ENCODE data around the gene PCDHB7. TPM values are rescaled to one million over a fixed set of nuclear protein-coding genes. Genes with fewer than 3 reads are reported as not detected.
"Not testable (repeated sequence)": the region's sequence is repeated elsewhere in the genome, so short reads cannot be mapped to it uniquely, and the experiment has no call there.

Gene PCDHB7
- total RNA-seq = 1.6 and 2.4 TPM in 2 replicates

- no peak for DNase-seq (ENCODE audit: extremely low read depth, low read depth, low spot score)
These were observed at the start of gene PCDHB7 for GRCh38 chr5:141172381-141173204. TSS of gene PCDHB7 (plus strand) at chr5:141172644. CDS start at chr5:141172836, 192 bp downstream.

GRCh38 chr5:141123396-141124135 is 48.9 kb upstream of the PCDHB7 start:
- not testable (repeated sequence) for DNase-seq (ENCODE audit: extremely low read depth, low read depth, low spot score)

- DNase-seq (ENCODE audit: extremely low read depth, low read depth, low spot score) = no peak
These were observed 45.1 kb upstream of the PCDHB7 start for GRCh38 chr5:141127305-141127704.

GRCh38 chr5:141135030-141135717 is 37.3 kb upstream of the PCDHB7 start, which contains the start of gene PCDHB5:
TSS of gene PCDHB5 (plus strand) at chr5:141135206. CDS start at chr5:141135435, 229 bp downstream.
- DNase-seq (ENCODE audit: extremely low read depth, low read depth, low spot score) = no peak

DNA sequence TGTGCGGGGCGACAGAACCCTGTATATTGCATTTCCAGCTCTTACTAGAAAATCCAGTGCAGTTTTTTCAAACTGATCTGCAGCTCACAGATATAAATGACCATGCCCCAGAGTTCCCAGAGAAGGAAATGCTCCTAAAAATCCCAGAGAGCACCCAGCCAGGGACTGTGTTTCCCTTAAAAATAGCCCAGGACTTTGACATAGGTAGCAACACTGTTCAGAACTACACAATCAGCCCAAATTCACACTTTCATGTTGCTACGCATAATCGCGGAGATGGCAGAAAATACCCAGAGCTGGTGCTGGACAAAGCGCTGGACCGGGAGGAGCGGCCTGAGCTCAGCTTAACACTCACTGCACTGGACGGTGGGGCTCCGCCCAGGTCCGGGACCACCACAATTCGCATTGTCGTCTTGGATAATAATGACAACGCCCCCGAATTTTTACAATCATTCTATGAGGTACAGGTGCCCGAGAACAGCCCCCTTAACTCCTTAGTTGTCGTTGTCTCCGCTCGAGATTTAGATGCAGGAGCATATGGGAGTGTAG is 36.7 kb upstream of the PCDHB7 start:
- no peak for DNase-seq (ENCODE audit: extremely low read depth, low read depth, low spot score)

DNA sequence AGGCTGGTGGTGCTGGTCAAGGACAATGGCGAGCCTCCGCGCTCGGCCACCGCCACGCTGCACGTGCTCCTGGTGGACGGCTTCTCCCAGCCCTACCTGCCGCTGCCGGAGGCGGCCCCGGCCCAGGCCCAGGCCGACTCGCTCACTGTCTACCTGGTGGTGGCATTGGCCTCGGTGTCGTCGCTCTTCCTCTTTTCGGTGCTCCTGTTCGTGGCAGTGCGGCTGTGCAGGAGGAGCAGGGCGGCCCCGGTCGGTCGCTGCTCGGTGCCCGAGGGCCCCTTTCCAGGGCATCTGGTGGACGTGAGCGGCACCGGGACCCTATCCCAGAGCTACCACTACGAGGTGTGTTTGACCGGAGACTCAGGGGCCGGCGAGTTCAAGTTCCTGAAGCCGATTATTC is 35.1 kb upstream of the PCDHB7 start:
- not testable (repeated sequence) for DNase-seq (ENCODE audit: extremely low read depth, low read depth, low spot score)

DNA sequence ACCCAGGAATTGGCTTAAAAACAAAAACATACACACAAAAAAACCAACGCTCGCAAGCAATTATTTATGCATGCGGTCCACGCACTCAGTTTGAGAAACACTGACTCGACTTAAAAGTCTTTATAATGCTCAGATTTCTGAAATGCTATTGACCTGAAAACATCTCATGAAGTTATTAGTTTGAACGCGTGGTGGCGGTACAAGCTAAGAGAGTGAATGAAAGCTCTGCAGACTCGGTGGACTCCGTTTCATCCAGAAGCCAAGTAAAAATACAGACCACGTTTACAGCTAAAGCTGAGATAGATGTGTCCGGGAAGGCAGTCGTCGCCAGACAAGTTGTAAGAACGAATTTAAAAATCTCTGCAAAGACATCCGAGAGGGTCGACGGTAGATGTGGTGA is 22.6 kb upstream of the PCDHB7 start, which contains the start of gene PCDHB6:
Gene PCDHB6, plus strand, starts transcription at position 246 of the 400 bp plus-strand sequence. CDS start 201 bp downstream, outside the sequence.
- no peak for DNase-seq (ENCODE audit: extremely low read depth, low read depth, low spot score)

GRCh38 chr5:141150224-141150992 is 22.0 kb upstream of the PCDHB7 start:
- no peak for DNase-seq (ENCODE audit: extremely low read depth, low read depth, low spot score)

DNA sequence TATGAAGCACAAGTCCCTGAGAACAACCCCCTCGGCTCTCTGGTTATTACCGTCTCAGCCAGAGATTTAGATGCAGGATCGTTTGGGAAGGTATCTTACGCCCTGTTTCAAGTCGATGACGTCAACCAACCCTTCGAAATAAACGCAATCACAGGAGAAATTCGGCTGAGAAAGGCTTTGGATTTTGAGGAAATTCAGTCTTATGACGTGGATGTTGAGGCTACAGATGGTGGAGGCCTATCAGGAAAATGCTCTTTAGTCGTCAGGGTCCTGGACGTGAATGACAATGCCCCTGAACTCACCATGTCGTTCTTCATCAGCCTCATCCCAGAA is 21.5 kb upstream of the PCDHB7 start:
- no peak for DNase-seq (ENCODE audit: extremely low read depth, low read depth, low spot score)

GRCh38 chr5:141151632-141152031 is 20.8 kb upstream of the PCDHB7 start:
- not testable (repeated sequence) for DNase-seq (ENCODE audit: extremely low read depth, low read depth, low spot score)

DNA sequence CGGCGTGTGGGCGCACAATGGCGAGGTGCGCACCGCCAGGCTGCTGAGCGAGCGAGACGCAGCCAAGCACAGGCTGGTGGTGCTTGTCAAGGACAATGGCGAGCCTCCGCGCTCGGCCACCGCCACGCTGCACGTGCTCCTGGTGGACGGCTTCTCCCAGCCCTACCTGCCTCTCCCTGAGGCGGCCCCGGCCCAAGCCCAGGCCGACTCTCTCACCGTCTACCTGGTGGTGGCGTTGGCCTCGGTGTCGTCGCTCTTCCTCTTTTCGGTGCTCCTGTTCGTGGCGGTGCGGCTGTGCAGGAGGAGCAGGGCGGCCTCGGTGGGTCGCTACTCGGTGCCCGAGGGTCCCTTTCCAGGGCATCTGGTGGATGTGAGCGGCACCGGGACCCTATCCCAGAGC is 20.3 kb upstream of the PCDHB7 start:
- not testable (repeated sequence) for DNase-seq (ENCODE audit: extremely low read depth, low read depth, low spot score)

GRCh38 chr5:141155540-141156374 is 16.7 kb upstream of the PCDHB7 start:
- DNase-seq (ENCODE audit: extremely low read depth, low read depth, low spot score) = no peak

DNA sequence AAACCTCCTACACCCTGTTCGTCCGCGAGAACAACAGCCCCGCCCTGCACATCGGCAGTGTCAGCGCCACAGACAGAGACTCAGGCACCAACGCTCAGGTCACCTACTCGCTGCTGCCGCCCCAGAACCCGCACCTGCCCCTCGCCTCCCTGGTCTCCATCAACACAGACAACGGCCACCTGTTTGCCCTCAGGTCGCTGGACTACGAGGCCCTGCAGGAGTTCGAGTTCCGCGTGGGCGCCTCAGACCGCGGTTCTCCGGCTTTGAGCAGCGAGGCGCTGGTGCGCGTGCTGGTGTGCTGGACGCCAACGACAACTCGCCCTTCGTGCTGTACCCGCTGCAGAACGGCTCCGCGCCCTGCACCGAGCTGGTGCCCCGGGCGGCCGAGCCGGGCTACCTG is 15.1 kb upstream of the PCDHB7 start:
- DNase-seq (ENCODE audit: extremely low read depth, low read depth, low spot score) = not testable (repeated sequence)

GRCh38 chr5:141157901-141158300 is 14.5 kb upstream of the PCDHB7 start:
- not testable (repeated sequence) for DNase-seq (ENCODE audit: extremely low read depth, low read depth, low spot score)

- DNase-seq (ENCODE audit: extremely low read depth, low read depth, low spot score) = not testable (repeated sequence)
These were observed 2.1 kb downstream of the PCDHB7 start for GRCh38 chr5:141174291-141175104.

DNA sequence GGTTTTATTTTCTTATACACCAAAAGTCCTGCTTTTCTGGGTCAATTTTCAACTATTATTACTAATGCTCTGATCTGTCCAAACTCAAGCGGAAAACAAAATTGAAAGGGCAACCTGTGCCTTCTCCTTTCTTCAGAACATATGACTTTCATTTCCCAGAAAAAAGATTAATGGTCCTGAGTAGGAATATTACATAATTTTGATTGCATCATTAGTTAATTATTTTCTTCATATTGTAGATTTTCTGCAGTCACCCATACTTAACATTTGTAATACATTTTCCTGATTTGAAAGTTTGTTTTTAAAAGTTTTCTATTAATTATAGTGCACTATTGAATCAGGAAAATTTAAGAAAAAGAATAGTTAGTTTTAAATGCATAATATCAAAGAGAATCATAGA is 3.5 kb downstream of the PCDHB7 start:
- no peak for DNase-seq (ENCODE audit: extremely low read depth, low read depth, low spot score)

GRCh38 chr5:141177577-141178191 is 5.2 kb downstream of the PCDHB7 start, which contains the start of gene PCDHB8:
TSS of gene PCDHB8 (plus strand) at chr5:141177790. CDS start at chr5:141178035, 245 bp downstream.
- DNase-seq (ENCODE audit: extremely low read depth, low read depth, low spot score) = not testable (repeated sequence)

GRCh38 chr5:141179371-141179770 is 6.9 kb downstream of the PCDHB7 start:
- not testable (repeated sequence) for DNase-seq (ENCODE audit: extremely low read depth, low read depth, low spot score)
